Cardiac muscle cell (in vitro differentiated cells and primary cell): ENCODE measurements around the gene IARS2. TPM values are rescaled to one million over a fixed set of nuclear protein-coding genes. Genes with fewer than 3 reads are reported as not detected.

Source experiments
- DNase-seq, 2 donors: peaks; one replicate each; pipeline versions ENCODE4 v3.0.0 to v3.0.0-alpha.2; 2010 to 2017; ENCODE audit warnings: low read depth in 1 of 2, low spot score in 1 of 2
- H3K27ac ChIP-seq: fragments of 200-600 bp; sonication (generic); 2 replicates; pipeline ENCODE4 v1.5.1; 2016
- H3K27me3 ChIP-seq: fragments of 200-600 bp; sonication (generic); 2 replicates; pipeline ENCODE4 v1.6.0; 2016; ENCODE audit warnings: control low read depth
- H3K36me3 ChIP-seq: fragments of 200-600 bp; sonication (generic); 2 replicates; pipeline ENCODE4 v1.5.1; 2016; ENCODE audit warnings: control low read depth
- H3K4me1 ChIP-seq: fragments of 200-600 bp; sonication (generic); 2 replicates; pipeline ENCODE4 v1.8.1; 2017; ENCODE audit warnings: low read depth, mild to moderate bottlenecking, mixed run types
- H3K4me3 ChIP-seq: fragments of 200-600 bp; sonication (generic); 2 replicates; pipeline ENCODE4 v1.5.1; 2016; ENCODE audit warnings: mild to moderate bottlenecking
- H3K9me3 ChIP-seq: fragments of 200-600 bp; sonication (generic); 2 replicates; pipeline ENCODE4 v1.5.1; 2017; ENCODE audit warnings: low read depth, mild to moderate bottlenecking, control low read depth
- polyA plus RNA-seq: library from polyadenylated mRNA; unstranded; fragments of >200 nt; fragmentation: Nextera tagmentation; extraction: Ambion mirVana; gene quantifications from 2 replicates; pipeline ENCODE4 v1.2.1, GENCODE V29; 2016
- total RNA-seq: library from RNA; depleted of rRNA; stranded (reverse); fragments of >200 nt; gene quantifications from 2 replicates; pipeline ENCODE4 v1.2.3, GENCODE V29; 2016
- TF ChIP-seq, protein P1 (sequence below): IDR thresholded peaks from 2 replicates; pipeline ENCODE4 v1.5.1; 2012; ENCODE audit warnings: low read depth, mild to moderate bottlenecking, low read length

Gene IARS2
- total and polyA plus RNA-seq, 2 experiments from 2014 or later = 71.7 to 91.4 TPM

DNA sequence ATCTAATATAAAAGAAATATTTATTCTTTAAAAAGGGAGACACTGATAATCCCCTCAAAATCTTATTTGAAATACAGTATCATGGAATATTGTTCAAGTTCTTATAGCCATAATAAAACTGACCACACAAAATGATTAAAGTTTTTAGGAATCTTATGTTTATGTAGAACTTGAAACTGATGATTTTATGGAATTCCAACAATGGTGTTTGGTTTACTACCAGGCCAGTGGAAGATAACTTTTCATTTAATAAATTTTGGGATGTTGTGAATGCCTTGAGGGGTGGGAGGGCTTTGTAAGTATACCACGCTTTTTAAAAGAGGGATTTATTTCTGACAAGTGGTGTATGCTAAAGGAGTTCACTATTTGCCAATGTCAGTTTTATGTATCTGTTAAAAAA lies 90.6 kb downstream of the IARS2 start:
- Histone ChIP-seq H3K4me1 (no peaks in the 10 kb centered on the region), H3K27me3 (no peaks in the 10 kb centered on the region), H3K27ac (no peak overlapping the region), H3K9me3 (no peaks in the 10 kb centered on the region), H3K36me3 (peaks cover 38% of the 10 kb centered on the region), H3K4me3 (no peak overlapping the region)
- no peak for DNase-seq
- TF ChIP-seq, protein P1, sequence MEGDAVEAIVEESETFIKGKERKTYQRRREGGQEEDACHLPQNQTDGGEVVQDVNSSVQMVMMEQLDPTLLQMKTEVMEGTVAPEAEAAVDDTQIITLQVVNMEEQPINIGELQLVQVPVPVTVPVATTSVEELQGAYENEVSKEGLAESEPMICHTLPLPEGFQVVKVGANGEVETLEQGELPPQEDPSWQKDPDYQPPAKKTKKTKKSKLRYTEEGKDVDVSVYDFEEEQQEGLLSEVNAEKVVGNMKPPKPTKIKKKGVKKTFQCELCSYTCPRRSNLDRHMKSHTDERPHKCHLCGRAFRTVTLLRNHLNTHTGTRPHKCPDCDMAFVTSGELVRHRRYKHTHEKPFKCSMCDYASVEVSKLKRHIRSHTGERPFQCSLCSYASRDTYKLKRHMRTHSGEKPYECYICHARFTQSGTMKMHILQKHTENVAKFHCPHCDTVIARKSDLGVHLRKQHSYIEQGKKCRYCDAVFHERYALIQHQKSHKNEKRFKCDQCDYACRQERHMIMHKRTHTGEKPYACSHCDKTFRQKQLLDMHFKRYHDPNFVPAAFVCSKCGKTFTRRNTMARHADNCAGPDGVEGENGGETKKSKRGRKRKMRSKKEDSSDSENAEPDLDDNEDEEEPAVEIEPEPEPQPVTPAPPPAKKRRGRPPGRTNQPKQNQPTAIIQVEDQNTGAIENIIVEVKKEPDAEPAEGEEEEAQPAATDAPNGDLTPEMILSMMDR = no peak

DNA sequence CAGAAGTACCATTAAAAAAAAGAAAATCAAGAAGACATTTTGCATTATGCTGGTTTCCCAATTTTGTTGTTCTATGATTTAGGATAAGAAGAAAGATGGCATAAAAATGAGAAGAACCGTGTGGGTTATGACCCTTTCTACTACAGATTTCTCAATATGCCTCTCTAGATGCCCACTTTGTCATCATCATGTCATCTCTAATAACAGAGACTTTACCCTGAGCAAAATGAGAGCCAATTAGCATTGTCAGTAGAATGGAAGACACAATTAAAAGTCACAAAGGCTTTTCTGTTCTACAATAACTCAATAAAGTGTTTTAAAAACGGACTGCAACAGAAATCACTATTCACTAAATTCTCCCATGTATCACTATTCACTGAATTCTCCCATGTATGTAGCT lies 92.8 kb downstream of the IARS2 start:
- H3K36me3 ChIP-seq = peaks cover 40% of the 10 kb centered on the region
- no peaks in the 10 kb centered on the region for H3K27me3 ChIP-seq
- H3K27ac ChIP-seq = no peak overlapping the region
- no peaks in the 10 kb centered on the region for H3K4me1 ChIP-seq
- TF ChIP-seq, protein P1 = no peak
- H3K4me3 ChIP-seq = no peak overlapping the region
- no peak for DNase-seq
- no peaks in the 10 kb centered on the region for H3K9me3 ChIP-seq

DNA sequence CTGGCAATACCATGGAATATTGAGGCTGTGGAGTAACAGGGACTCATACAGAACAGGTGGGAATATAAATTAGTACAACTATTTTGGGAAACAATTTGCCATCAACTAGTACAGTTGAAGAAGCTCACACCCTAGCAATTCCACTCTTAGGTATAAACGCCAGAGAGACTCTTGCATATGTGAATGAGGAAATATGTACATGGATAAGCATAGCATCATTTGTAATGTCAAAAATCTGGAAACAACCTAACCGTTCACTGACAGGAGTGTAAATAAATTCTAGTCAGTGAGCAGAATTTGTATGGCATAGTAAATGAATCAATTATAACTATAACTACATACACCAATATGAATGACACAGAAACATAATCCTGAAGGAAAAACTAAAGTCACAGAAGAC lies 94.6 kb downstream of the IARS2 start:
- DNase-seq = no peak
- Histone ChIP-seq H3K36me3 (peaks cover 47% of the 10 kb centered on the region), H3K9me3 (no peaks in the 10 kb centered on the region), H3K4me1 (no peaks in the 10 kb centered on the region), H3K27me3 (no peaks in the 10 kb centered on the region), H3K27ac (no peak overlapping the region), H3K4me3 (no peak overlapping the region)
- TF ChIP-seq, protein P1 = no peak

DNA sequence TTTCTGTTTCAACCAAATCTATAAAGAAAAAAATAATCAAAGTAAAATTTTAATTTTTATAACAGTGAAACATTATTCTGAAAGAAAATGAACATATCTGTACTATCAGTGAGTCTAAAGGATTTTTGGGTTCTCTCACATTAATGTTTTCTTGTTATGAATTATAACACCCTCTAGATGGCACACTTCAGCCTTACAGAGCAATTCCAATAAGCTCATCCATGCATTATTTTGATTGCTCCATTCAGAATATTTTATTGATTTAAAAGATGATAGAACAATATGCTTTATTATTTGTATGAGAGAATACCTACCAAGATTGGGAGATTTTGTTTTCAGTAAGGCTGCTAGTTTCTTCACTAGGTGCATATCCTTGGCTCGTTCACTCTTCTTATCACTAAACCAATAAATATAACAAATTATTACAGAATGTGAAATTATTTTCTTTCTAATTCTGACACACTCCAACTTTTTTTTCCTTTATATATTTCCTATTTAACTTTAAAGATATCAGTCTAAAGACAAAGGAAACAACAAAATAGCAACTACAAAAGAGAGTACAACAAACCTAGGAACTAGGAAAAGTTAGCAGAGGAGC lies 95.9 kb downstream of the IARS2 start:
- TF ChIP-seq, protein P1 = peak; percentile 49
- peak; percentile 18 to 47 for DNase-seq
- Histone ChIP-seq H3K9me3 (no peaks in the 10 kb centered on the region), H3K4me1 (no peaks in the 10 kb centered on the region), H3K27me3 (no peaks in the 10 kb centered on the region), H3K27ac (no peak overlapping the region), H3K36me3 (peaks cover 51% of the 10 kb centered on the region), H3K4me3 (no peak overlapping the region)

DNA sequence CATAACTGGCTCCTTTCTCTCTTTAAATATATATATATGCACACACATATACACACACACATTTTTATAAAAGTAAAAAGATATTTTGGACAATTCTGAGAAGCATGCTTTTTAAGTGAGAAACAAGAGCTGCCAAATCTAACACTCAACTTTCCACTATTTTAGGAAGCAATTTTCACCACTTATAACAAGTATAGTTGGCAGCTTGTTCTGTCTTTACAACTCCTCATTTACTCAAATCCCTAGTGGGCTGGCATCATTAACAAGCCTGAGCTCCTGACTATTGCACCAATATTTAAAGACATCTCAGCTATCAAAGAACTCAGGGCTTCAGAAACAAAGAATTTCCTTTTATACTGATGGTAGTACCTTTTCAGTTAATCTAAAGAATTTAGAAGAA lies 101.8 kb downstream of the IARS2 start:
- H3K27me3 ChIP-seq = no peaks in the 10 kb centered on the region
- H3K36me3 ChIP-seq = peaks cover 30% of the 10 kb centered on the region
- no peaks in the 10 kb centered on the region for H3K9me3 ChIP-seq
- H3K4me3 ChIP-seq = no peak overlapping the region
- TF ChIP-seq, protein P1 = no peak
- H3K27ac ChIP-seq = no peak overlapping the region
- DNase-seq = no peak
- H3K4me1 ChIP-seq = no peaks in the 10 kb centered on the region

Other genes with a start within 250 kb of the IARS2 start
- gene SLC30A10, start 165.6 kb upstream of the IARS2 start, total RNA-seq = 0.21 and 0.95 TPM in 2 replicates
- gene SLC30A10, start 165.6 kb upstream of the IARS2 start, polyA plus RNA-seq = 0.59 and 1.5 TPM in 2 replicates
- 39.1 and 47.8 TPM in 2 replicates for gene EPRS1, start 47.6 kb upstream of the IARS2 start, total RNA-seq
- gene EPRS1, start 47.6 kb upstream of the IARS2 start, polyA plus RNA-seq = 54.0 and 75.8 TPM in 2 replicates
- 27.7 and 29.7 TPM in 2 replicates for gene BPNT1, start 4.3 kb upstream of the IARS2 start, total RNA-seq
- 12.4 and 15.5 TPM in 2 replicates for gene BPNT1, start 4.3 kb upstream of the IARS2 start, polyA plus RNA-seq
- gene RAB3GAP2, start 178.3 kb downstream of the IARS2 start, total RNA-seq = 10.0 and 14.5 TPM in 2 replicates
- gene RAB3GAP2, start 178.3 kb downstream of the IARS2 start, polyA plus RNA-seq = 9.9 and 17.6 TPM in 2 replicates